GM23248 (cell line): ENCODE data around the gene KCNMA1.

Experiments
- EZH2 ChIP-seq: fragments of 200-600 bp; sonication (generic); IDR thresholded peaks from 2 replicates; pipeline ENCODE4 v1.6.1; 2018; ENCODE audit warnings: antibody characterized with exemption, mild to moderate bottlenecking; ENCODE audit not compliant: insufficient read depth, poor library complexity, severe bottlenecking
- EZH2phosphoT487 ChIP-seq: fragments of 200-600 bp; sonication (generic); IDR thresholded peaks from 2 replicates; pipeline ENCODE4 v1.6.1; 2018; ENCODE audit warnings: antibody characterized with exemption, moderate library complexity, mild to moderate bottlenecking, low read depth; ENCODE audit not compliant: insufficient read depth

DNA sequence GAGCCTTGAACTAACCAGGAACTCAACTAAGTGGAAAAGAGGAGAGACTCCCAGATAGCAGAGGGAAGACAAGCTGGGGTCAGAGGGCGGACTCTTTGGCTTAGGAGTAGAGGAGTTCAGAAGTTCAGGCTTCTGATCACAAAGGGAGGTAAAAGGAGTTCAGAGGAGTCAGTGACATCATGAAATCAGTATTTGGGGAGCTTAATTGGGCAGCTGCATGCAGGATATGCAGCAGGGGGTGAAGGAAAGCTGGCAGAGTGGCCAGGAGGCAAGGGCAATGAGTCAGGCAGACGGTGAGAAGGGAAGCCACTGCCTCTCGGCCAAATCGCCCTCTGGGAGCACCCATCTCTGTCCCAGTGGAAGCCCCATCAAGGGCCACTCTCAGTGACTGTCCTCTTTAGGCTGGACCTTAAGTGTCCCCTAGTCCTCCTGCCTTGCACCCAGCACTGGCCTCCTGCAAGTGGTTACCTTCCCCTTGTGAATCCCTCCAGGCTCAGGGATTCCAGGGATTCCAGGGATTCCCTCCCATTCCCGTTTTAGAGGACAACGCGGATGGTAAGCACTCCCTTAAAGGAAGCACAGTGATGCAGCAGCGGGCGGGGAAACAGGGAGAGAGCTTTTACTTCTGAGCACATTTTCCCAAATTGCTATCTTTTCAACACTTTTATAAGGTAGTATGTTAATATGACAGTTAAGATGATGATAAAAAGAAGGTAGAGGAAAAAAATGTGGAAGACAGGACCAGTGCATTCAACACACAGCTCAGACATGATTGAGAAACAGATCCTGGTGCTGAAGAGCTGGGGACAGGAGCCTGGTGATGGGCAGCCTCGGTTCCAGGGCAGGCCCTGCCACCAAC lies 72.6 kb downstream of the KCNMA1 start:
- TF ChIP-seq EZH2 (no peak), EZH2phosphoT487 (no peak)
